Epithelial cell of prostate (primary cell): ENCODE data around the gene SLC35G3.
"Not testable (repeated sequence)": the region's sequence is repeated elsewhere in the genome, so short reads cannot be mapped to it uniquely, and the experiment has no call there.

Experiments used
- DNase-seq: peaks from one replicate; pipeline ENCODE4 v3.0.0-alpha.2; 2011; ENCODE audit warnings: low read depth, low spot score
- H3K27ac ChIP-seq: fragments of 450-650 bp; 2 replicates; pipeline ENCODE4 v1.5.1; 2017; ENCODE audit warnings: mild to moderate bottlenecking

The SLC35G3 gene

DNA sequence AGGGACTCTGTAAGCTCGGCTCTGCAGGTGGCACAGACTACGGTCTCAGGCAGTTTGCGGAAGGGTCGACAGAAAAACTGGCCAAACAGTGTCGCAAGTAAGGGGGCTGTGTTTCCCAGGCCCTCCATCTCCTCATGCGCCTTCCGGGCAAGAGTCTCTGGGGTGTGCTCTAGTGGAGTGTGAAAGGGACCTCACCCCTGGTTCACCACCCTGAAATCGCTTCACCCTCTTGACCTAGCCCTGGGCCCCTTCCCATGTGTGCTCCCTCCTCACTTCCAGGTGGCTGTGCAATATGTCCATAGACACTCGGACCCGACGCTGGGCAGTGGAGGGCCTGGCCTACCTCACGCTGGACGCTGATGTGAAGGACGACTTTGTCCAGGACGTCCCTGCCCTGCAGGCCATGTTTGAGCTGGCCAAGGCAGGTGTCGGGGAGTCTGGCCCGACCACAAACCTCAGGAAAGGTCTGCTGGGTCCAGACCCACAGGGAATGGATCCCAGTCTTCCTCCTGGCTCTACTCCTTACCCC, 24.3 kb downstream of the SLC35G3 start:
- no peak overlapping the region for H3K27ac ChIP-seq
- DNase-seq, result no peak

GRCh38 chr17:35167666-35168065, 26.5 kb downstream of the SLC35G3 start:
- no peak for DNase-seq
- H3K27ac ChIP-seq, result peak overlapping the region; percentile 23

GRCh38 chr17:35167046-35167445, 27.1 kb downstream of the SLC35G3 start:
- DNase-seq, result peak; percentile 26
- H3K27ac ChIP-seq, result peak overlapping the region; percentile 23

GRCh38 chr17:35166526-35166925, 27.7 kb downstream of the SLC35G3 start:
- no peak for DNase-seq
- H3K27ac ChIP-seq, result peak overlapping the region; percentile 23

- no peak for DNase-seq
- H3K27ac ChIP-seq, result no peak overlapping the region
These were observed 29.5 kb downstream of the SLC35G3 start for GRCh38 chr17:35164716-35165115.

- no peak for DNase-seq
- no peak overlapping the region for H3K27ac ChIP-seq
These were observed 30.3 kb downstream of the SLC35G3 start for GRCh38 chr17:35163886-35164285.

DNA sequence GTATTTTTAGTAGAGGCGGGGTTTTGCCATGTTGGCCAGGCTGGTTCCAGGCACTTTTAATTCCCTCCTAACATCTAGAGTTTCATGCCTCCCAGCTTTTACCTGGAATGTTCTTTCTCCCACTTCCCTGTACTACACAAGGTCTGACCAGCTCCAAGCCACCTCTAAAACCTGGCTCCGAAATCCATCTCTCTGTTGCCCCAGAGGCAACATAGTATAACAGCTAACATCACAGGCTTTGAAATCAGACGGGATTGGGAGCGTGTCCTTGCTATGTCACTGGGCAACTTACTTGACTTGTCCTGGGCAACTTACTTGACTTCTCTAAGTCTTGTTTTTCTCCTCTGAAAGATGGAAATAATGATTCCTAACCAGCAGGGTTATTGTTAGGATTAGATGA, 31.4 kb downstream of the SLC35G3 start:
- DNase-seq, result no peak
- no peak overlapping the region for H3K27ac ChIP-seq

- peak overlapping the region; percentile 73 for H3K27ac ChIP-seq
- no peak for DNase-seq
These were observed 32.9 kb downstream of the SLC35G3 start for GRCh38 chr17:35161281-35161761.

- no peak for DNase-seq
- H3K27ac ChIP-seq, result peak overlapping the region; percentile 73
These were observed 33.6 kb downstream of the SLC35G3 start for GRCh38 chr17:35160354-35161201.

DNA sequence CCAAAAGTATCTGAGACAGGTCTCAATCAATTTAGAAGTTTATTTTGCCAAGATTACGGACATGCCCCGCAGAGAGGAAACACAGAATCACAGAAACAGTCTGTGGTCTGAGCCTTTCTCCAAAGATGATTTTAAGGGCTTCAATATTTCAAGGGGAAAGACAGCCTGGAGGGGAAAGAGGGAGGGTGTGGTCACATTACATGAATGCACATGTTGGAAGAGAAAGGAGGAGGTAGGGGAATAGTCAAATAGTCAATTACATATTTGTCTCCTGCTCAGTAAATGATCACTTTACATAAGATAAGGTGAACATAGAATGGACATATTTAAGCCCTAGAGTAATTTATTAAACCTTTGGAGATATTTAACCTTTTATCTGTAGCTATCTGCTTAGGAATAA, 34.3 kb downstream of the SLC35G3 start:
- H3K27ac ChIP-seq, result peak overlapping the region; percentile 73
- DNase-seq, result no peak

DNA sequence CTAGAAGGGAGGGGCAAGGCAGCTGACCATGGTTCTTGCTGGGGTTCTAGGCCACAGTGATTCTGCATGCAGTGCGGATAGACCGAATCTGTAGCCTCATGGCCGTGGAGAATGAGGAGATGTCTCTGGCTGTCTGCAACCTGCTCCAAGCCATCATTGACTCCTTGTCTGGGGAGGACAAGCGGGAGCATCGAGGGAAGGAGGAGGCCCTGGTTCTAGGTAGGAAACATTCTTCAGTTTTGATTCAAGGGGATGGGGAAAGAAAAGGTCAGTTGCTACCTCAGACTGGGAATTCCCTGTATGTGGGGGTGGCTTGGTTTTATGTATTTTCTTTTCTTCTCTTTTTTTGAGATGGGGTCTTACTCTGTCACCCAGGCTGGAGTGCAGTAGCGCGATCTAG, 38.9 kb downstream of the SLC35G3 start:
- DNase-seq, result no peak
- no peak overlapping the region for H3K27ac ChIP-seq

- no peak for DNase-seq
- no peak overlapping the region for H3K27ac ChIP-seq
These were observed 39.7 kb downstream of the SLC35G3 start for GRCh38 chr17:35154196-35155165.

DNA sequence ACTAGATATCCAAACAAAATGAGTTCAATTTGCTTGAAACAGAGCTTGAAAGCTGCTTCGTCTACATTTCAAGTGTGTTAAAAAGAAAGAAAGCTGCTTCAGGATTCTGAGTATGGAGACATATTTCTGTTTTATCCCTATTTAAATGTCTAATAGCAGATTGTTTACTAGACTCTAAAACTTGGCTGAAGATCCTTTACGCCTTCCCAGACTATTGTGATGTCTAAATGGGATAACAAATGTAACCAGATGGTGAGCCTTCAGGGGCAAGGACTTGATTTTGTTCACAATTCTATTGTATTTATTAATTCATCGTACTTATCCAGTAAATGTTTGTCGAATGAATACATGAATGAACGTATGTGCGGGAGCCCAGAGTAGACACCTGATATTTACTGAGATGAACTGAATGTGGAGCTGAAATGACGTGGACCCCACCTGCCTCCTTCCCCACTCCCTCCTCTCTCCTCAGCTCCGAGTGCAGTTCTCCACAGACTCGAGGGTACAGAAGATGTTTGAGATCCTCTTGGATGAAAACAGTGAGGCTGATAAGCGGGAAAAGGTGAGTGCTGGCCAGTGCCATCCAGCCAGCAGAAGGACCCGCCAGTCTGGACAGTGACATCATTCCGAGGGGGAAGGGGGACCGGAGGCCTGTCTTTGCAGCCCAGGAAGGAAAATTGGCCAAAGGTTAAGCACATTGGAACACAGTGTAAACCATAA, 41.6 kb downstream of the SLC35G3 start:
- H3K27ac ChIP-seq, result no peak overlapping the region
- no peak for DNase-seq

- DNase-seq, result not testable (repeated sequence)
These were observed 43.1 kb downstream of the SLC35G3 start for GRCh38 chr17:35151080-35151479.

GRCh38 chr17:35149941-35150340, 44.3 kb downstream of the SLC35G3 start:
- no peak overlapping the region for H3K27ac ChIP-seq
- DNase-seq, result no peak

More at GRCh38 chr17:35151080-35151479, 43.1 kb downstream of the SLC35G3 start:
- not testable (repeated sequence) for H3K27ac ChIP-seq

DNA sequence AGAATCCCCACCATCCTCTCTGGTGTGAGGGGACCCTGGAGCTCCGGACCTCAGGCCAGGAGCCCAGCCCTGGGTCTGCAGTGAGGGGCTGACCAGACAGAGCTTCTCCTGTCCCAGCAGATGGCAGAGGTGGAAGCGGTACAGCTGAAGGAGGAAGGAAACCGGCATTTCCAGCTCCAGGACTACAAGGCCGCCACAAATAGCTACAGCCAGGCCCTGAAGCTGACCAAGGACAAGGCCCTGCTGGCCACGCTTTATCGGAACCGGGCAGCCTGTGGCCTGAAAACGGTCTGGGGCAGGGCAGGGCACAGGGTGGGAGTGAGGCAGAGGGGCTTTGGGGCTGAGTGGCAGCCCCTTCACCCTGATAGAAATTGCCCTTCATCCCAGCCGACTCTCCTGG, 46.0 kb downstream of the SLC35G3 start:
- no peak overlapping the region for H3K27ac ChIP-seq
- DNase-seq, result no peak

DNA sequence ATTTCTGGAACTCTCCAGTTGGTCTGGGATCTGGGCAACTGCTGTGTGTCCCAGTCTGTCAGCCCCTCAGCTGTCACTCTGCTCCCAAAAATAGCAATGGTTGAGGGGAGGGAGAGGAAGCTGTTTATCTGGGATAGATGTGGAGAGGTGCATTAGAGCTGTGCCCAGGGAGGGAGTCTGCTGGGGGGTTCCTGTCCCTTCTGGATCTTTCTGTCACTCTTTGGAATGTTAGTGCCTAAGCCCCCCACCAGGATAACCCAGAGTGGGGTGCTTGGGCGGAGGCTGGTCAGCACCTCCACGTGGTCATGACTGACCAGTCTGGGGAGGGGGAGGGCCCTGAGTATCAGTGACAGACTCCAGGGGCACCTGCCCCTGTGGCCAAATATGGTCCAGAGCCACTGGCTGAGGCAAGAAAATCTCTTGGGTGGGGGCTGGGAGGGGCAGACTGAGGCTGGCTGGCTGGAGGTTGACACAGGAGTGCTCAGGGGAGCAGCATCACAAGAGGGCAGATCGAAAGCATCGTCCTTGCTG, 46.8 kb downstream of the SLC35G3 start, which contains the start of gene UNC45B:
UNC45B (plus strand) TSS at position 443 of the 531 bp plus-strand sequence. CDS start 447 bp downstream, outside the sequence.
- no peak within 1 kb of the TSS for H3K27ac ChIP-seq
- DNase-seq, result no peak

- H3K27ac ChIP-seq, result no peak overlapping the region
- DNase-seq, result peak; percentile 16
These were observed 47.9 kb downstream of the SLC35G3 start for GRCh38 chr17:35146214-35146833.

DNA sequence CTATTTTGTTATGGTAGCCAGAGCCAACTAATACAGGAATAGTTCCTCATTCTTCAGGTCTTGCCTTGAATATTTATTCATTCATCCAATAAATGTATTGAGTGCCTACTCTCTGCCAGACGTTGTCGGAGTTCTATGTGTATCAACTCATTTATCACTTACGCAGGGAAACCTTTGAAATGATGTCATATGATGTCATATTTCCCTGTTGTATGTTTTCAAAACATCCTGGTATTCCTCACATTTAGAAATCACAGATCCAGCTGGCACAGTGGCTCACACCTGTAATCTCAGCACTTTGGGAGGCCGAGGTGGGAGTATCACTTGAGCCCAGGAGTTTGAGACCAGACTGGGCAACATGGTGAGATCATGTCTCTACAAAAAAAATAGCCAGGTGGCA, 49.4 kb downstream of the SLC35G3 start:
- DNase-seq, result no peak
- no peak overlapping the region for H3K27ac ChIP-seq
